GM12891 (cell line): ENCODE data around the gene ADM5.

ENCODE experiments used
- POLR2A ChIP-seq: IDR thresholded peaks from 2 replicates; pipeline ENCODE4 v1.6.1; 2011; ENCODE audit warnings: low read depth, low read length, control low read depth
- POLR2AphosphoS5 ChIP-seq: IDR thresholded peaks from 2 replicates; pipeline ENCODE4 v1.6.1; 2011; ENCODE audit warnings: low read depth, low read length, control low read depth
- SPI1 ChIP-seq: IDR thresholded peaks from 2 replicates; pipeline ENCODE4 v1.6.1; 2011; ENCODE audit warnings: low read depth, low read length, control low read depth
- TAF1 ChIP-seq: IDR thresholded peaks from 2 replicates; pipeline ENCODE4 v1.6.1; 2011; ENCODE audit warnings: low read depth, low read length, control low read depth

DNA sequence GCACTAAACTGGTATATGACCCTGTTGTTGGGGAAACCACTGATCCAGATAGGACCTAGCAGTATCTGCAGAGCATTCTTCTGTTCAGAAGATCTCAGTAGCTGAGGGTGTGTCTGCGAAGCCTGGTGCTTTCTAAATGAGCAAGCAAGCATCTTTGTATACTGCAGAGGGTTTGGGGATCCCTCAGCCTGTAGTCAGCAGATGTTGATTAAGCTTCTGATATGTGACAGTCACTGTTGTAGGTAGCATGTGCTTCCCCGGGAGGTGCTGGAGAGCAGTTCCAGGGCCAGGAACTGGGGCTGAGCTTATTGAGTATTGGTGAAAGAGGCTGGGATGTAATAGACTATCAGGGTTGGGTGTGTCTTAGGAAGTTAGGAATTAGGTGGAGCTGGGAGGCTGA, 45.9 kb upstream of the ADM5 start:
- TF ChIP-seq POLR2A (no peak), TAF1 (no peak), POLR2AphosphoS5 (no peak), SPI1 (no peak)
